ENCODE data around the gene PGBD1. TPM values are rescaled to one million over a fixed set of nuclear protein-coding genes. Genes with fewer than 3 reads are reported as not detected.

Gene PGBD1
- total and polyA plus RNA-seq, 7 experiments from 2014 or later: 0.60 to 1.7 (median 1.1) TPM

DNA sequence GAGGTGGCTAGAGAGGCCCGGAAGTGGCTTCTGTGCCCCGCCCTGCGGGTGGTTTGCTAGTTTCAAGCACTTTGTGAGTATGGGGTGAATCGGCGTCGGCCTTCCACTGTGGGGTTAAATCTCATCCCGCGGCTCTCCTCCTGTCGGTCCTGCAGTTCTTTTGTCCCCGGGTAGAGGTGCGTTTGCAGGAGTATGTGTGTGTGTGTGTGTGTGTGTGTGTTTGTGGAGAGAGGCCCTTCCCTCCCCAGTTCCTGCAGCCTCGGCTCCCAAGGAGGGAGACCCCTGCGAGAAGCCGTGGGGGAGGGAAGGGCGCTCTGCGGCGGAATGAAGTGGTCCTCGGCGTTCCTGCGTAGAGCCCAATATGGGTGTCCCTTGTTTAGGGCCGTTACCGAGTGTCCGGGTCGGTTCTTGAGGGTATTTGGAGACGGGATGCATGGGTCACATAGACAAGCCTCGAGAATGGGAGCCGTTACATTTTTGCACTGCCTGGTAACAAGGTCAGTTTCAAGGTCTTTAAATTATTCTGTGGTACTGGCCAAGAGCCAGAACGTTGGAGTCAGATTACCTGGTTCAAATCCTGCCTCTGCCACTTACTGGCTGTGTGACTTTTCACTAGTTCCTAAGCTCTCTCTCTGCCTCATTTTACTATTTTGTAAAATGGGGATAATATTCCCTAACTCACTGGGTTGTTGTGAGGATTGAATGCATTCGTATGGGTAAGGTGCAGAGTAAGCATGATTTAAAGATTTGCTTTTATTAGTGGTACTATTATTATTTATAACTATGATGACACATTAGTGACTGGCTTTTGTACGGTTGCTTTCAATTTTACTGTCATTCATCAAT is 68.7 kb downstream of the PGBD1 start, which contains the start of gene ZKSCAN3:
Gene ZKSCAN3 (plus strand): TSS at position 56 of the 846 bp plus-strand sequence. CDS start 9,640 bp downstream, outside the sequence.
- CTCF ChIA-PET: interaction anchor here (1.0 kb wide), 1 partner anchor 209 kb away, joined by 4 read pairs; the partner anchor contains the start of gene ZKSCAN8
- POLR2A ChIA-PET: interaction anchor here (0.6 to 2.2 kb wide), 9 partner anchors 10 to 563 kb away, joined by 3 to 15 read pairs (median 5); partner anchors contain the start of genes ZKSCAN4, ZSCAN26 and ZSCAN31
- Mint-ChIP-seq H3K9me3 (no peaks in the 10 kb centered on the region), H3K36me3 (peaks cover 0 to 16% (median 0%) of the 10 kb centered on the region in 5 donors), H3K27me3 (peaks cover 11 to 30% (median 12%) of the 10 kb centered on the region in 5 donors), H3K27ac (peak within 1 kb of the TSS; percentile 90 to 97 (median 94)), H3K4me1 (peaks cover 28 to 39% (median 35%) of the 10 kb centered on the region in 7 donors), H3K4me3 (peak within 1 kb of the TSS; percentile 94 to 100 (median 98))
- ATAC-seq (peak; percentile 98), DNase-seq (peak; percentile 53 to 83 (median 80))
- Histone ChIP-seq H3K36me3 (ENCODE audit: control insufficient read depth in 2 of 3, insufficient read depth in 3 of 3, low read length in 3 of 3) (no peaks in the 10 kb centered on the region), H3K9me3 (ENCODE audit: control insufficient read depth in 2 of 3, low read length in 3 of 3) (no peaks in the 10 kb centered on the region), H3K27me3 (ENCODE audit: control insufficient read depth in 2 of 2, insufficient read depth in 2 of 2, low read length in 2 of 2) (peaks cover 0 to 4% of the 10 kb centered on the region in 2 donors), H3K4me3 (ENCODE audit: low read length) (peak within 1 kb of the TSS; percentile 80), H3K27ac (ENCODE audit: low read depth, low read length) (peak within 1 kb of the TSS; percentile 75), H3K4me1 (ENCODE audit: control insufficient read depth in 2 of 2, insufficient read depth in 2 of 2, low read length in 2 of 2) (peaks cover 0 to 7% of the 10 kb centered on the region in 2 donors)
- intact Hi-C loops (cut with micrococcal nuclease): loop anchor here (1.0 to 10.0 kb wide), 10 partner anchors 14 to 1165 kb away; partner anchors contain the start of genes ZSCAN12 (in 2 of the 2), ZSCAN26 (in 2 of the 2), ZSCAN31 (in 2 of the 2) and ZKSCAN4 (in 1 of the 2)

DNA sequence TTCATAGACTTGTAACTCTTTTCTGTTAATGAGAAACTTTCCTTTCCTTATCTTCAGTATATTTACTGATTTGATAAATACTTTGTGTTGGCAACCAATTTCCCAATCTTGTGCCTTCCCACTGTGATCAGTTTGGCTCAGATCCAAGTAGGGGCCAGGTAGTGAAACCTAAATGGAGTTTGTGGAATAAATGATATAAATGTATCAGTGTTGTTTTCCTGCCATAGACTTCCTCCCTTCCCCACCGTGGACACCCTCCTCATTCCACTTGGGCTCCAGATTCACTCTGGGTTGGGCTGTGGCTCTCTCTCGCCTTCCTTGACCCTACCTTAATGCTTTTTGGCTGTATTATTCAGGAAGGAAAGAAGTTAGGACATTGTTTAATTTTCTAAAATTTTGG is 69.7 kb downstream of the PGBD1 start:
- H3K36me3 Mint-ChIP-seq: peaks cover 0 to 16% (median 0%) of the 10 kb centered on the region in 5 donors
- DNase-seq (no peak), ATAC-seq (no peak)
- H3K4me3 ChIP-seq (ENCODE audit: low read length): peak overlapping the region; percentile 80
- H3K27ac ChIP-seq (ENCODE audit: low read depth, low read length): no peak overlapping the region
- H3K27ac Mint-ChIP-seq: peak overlapping the region in 6 of 9 donors; percentile 11 to 96 (median 62)
- H3K4me1 ChIP-seq (ENCODE audit: control insufficient read depth in 2 of 2, insufficient read depth in 2 of 2, low read length in 2 of 2): peaks cover 0 to 11% of the 10 kb centered on the region in 2 donors
- H3K9me3 ChIP-seq (ENCODE audit: control insufficient read depth in 2 of 3, low read length in 3 of 3): no peaks in the 10 kb centered on the region
- no peaks in the 10 kb centered on the region for H3K36me3 ChIP-seq (ENCODE audit: control insufficient read depth in 2 of 3, insufficient read depth in 3 of 3, low read length in 3 of 3)
- peaks cover 30 to 48% (median 43%) of the 10 kb centered on the region in 7 donors for H3K4me1 Mint-ChIP-seq
- H3K27me3 ChIP-seq (ENCODE audit: control insufficient read depth in 2 of 2, insufficient read depth in 2 of 2, low read length in 2 of 2): no peaks in the 10 kb centered on the region
- peaks cover 11 to 21% (median 12%) of the 10 kb centered on the region in 5 donors for H3K27me3 Mint-ChIP-seq
- H3K4me3 Mint-ChIP-seq: peak overlapping the region; percentile 94 to 100 (median 98)
- POLR2A ChIA-PET: interaction anchor here (0.7 to 2.2 kb wide), 3 partner anchors 84 to 228 kb away, joined by 3 to 13 read pairs (median 3); partner anchors contain the start of gene ZSCAN26
- no peaks in the 10 kb centered on the region for H3K9me3 Mint-ChIP-seq
- intact Hi-C loops (cut with micrococcal nuclease): loop anchor here (1.0 to 10.0 kb wide), 3 partner anchors 138 to 1166 kb away; a partner anchor contains a TSS
- CTCF ChIA-PET: no interaction called here

DNA sequence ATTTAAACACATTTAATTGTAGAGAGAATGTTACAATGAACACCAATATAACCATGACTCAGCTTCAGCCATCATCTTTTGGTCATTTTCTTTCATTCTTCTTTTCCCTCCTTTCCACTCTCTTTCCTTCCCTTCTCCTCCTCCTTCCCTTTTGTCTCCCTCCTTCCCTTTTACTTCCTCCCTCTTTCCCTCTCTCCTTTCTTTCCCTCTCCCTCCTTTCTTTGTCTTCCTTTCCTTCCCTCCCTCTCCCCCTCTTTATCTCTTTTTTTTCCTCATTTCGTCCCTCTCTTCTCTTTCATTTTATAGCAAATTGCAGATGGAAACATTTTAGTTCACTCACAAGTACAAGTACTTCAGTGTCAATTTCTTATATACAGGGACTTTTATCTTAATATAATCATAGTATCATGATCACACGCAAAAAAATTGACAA is 70.1 kb downstream of the PGBD1 start:
- no peak for DNase-seq
- peaks cover 0 to 16% (median 0%) of the 10 kb centered on the region in 5 donors for H3K36me3 Mint-ChIP-seq
- Histone ChIP-seq H3K4me3 (ENCODE audit: low read length) (no peak overlapping the region), H3K27me3 (ENCODE audit: control insufficient read depth in 2 of 2, insufficient read depth in 2 of 2, low read length in 2 of 2) (no peaks in the 10 kb centered on the region), H3K4me1 (ENCODE audit: control insufficient read depth in 2 of 2, insufficient read depth in 2 of 2, low read length in 2 of 2) (peaks cover 0 to 14% of the 10 kb centered on the region in 2 donors), H3K9me3 (ENCODE audit: control insufficient read depth in 2 of 3, low read length in 3 of 3) (no peaks in the 10 kb centered on the region), H3K27ac (ENCODE audit: low read depth, low read length) (no peak overlapping the region), H3K36me3 (ENCODE audit: control insufficient read depth in 2 of 3, insufficient read depth in 3 of 3, low read length in 3 of 3) (no peaks in the 10 kb centered on the region)
- peaks cover 30 to 52% (median 46%) of the 10 kb centered on the region in 7 donors for H3K4me1 Mint-ChIP-seq
- peaks cover 9 to 18% (median 12%) of the 10 kb centered on the region in 5 donors for H3K27me3 Mint-ChIP-seq
- ChIA-PET CTCF (interaction anchor here (1.1 kb wide), 1 partner anchor 84 kb away, joined by 3 read pairs; the partner anchor contains the start of gene ZSCAN26), POLR2A (interaction anchor here (0.8 to 2.2 kb wide), 2 partner anchors 84 to 208 kb away, joined by 3 to 13 read pairs; partner anchors contain the start of gene ZSCAN26)
- peak overlapping the region in 6 of 9 donors; percentile 17 to 93 (median 37) for H3K27ac Mint-ChIP-seq
- no peak for ATAC-seq
- H3K9me3 Mint-ChIP-seq: no peaks in the 10 kb centered on the region
- peak overlapping the region in 9 of 10 donors; percentile 57 to 100 (median 97) for H3K4me3 Mint-ChIP-seq
- intact Hi-C loops (cut with micrococcal nuclease): loop anchor here (1.0 to 10.0 kb wide), 3 partner anchors 138 to 1167 kb away; a partner anchor contains a TSS

Other genes starting within 250 kb of the PGBD1 start
- gene ZNF165, start 201.0 kb upstream of the PGBD1 start, total RNA-seq: 1 to 10 TPM in 2 of 5 experiments, under 1 TPM in 3; 0.41 to 6.5 (median 0.92) TPM
- 1 to 10 TPM; 1.1 to 1.6 TPM for gene ZNF165, start 201.0 kb upstream of the PGBD1 start, polyA plus RNA-seq
- 10 to 100 TPM in 2 of 5 experiments, 1 to 10 TPM in 3; 6.4 to 13.9 (median 7.6) TPM for gene ZSCAN16, start 157.0 kb upstream of the PGBD1 start, total RNA-seq
- 10 to 100 TPM; 13.6 to 15.7 TPM for gene ZSCAN16, start 157.0 kb upstream of the PGBD1 start, polyA plus RNA-seq
- 10 to 100 TPM; 23.8 to 46.7 (median 25.7) TPM for gene ZKSCAN8, start 139.7 kb upstream of the PGBD1 start, total RNA-seq
- 1 to 10 TPM in 1 of 2 donors, under 1 TPM in 1; 0.52 to 3.3 TPM for gene ZKSCAN8, start 139.7 kb upstream of the PGBD1 start, polyA plus RNA-seq
- 1 to 10 TPM in 2 of 5 experiments, under 1 TPM in 3; 0.59 to 5.2 (median 0.84) TPM for gene ZSCAN9, start 56.3 kb upstream of the PGBD1 start, total RNA-seq
- 1 to 10 TPM in 1 of 2 donors, not detected in 1; 1.6 TPM for gene ZSCAN9, start 56.3 kb upstream of the PGBD1 start, polyA plus RNA-seq
- gene ZKSCAN4, start 29.3 kb upstream of the PGBD1 start, total RNA-seq: 10 to 100 TPM in 2 of 5 experiments, 1 to 10 TPM in 3; 2.8 to 11.8 (median 8.7) TPM
- gene ZKSCAN4, start 29.3 kb upstream of the PGBD1 start, polyA plus RNA-seq: 1 to 10 TPM; 6.6 to 8.2 TPM
- under 1 TPM in 4 of 5 experiments, not detected in 1; 0.12 to 0.30 (median 0.25) TPM for gene NKAPL, start 22.3 kb upstream of the PGBD1 start, total RNA-seq
- under 1 TPM; 0.12 to 0.21 TPM for gene NKAPL, start 22.3 kb upstream of the PGBD1 start, polyA plus RNA-seq
- 10 to 100 TPM in 4 of 5 experiments, 1 to 10 TPM in 1; 8.0 to 27.8 (median 12.5) TPM for gene ZSCAN26, start 14.4 kb upstream of the PGBD1 start, total RNA-seq
- gene ZSCAN26, start 14.4 kb upstream of the PGBD1 start, polyA plus RNA-seq: 10 to 100 TPM; 15.5 to 19.1 TPM
- gene ZSCAN31, start 54.6 kb downstream of the PGBD1 start, total RNA-seq: 1 to 10 TPM in 4 of 5 experiments, under 1 TPM in 1; 0.93 to 2.4 (median 1.2) TPM
- 1 to 10 TPM in 1 of 2 donors, under 1 TPM in 1; 0.56 to 1.3 TPM for gene ZSCAN31, start 54.6 kb downstream of the PGBD1 start, polyA plus RNA-seq
- gene ZKSCAN3, start 68.4 kb downstream of the PGBD1 start, total RNA-seq: 10 to 100 TPM in 2 of 5 experiments, 1 to 10 TPM in 3; 3.3 to 13.2 (median 5.8) TPM
- gene ZKSCAN3, start 68.4 kb downstream of the PGBD1 start, polyA plus RNA-seq: 1 to 10 TPM; 3.0 to 3.4 TPM
- 10 to 100 TPM in 1 of 5 experiments, 1 to 10 TPM in 4; 2.9 to 10.3 (median 7.4) TPM for gene ZSCAN12, start 118.2 kb downstream of the PGBD1 start, total RNA-seq
- gene ZSCAN12, start 118.2 kb downstream of the PGBD1 start, polyA plus RNA-seq: 1 to 10 TPM; 3.2 to 3.8 TPM
- gene ZSCAN23, start 161.9 kb downstream of the PGBD1 start, total RNA-seq: 1 to 10 TPM; 1.4 to 3.4 (median 2.4) TPM
- under 1 TPM; 0.26 to 0.92 TPM for gene ZSCAN23, start 161.9 kb downstream of the PGBD1 start, polyA plus RNA-seq
- gene GPX6, start 234.2 kb downstream of the PGBD1 start, total RNA-seq: not detected
- gene GPX6, start 234.2 kb downstream of the PGBD1 start, polyA plus RNA-seq: not detected
- gene GPX5, start 244.3 kb downstream of the PGBD1 start, total RNA-seq: not detected
- gene GPX5, start 244.3 kb downstream of the PGBD1 start, polyA plus RNA-seq: not detected